ENCODE results near the gene AMZ2.

DNA sequence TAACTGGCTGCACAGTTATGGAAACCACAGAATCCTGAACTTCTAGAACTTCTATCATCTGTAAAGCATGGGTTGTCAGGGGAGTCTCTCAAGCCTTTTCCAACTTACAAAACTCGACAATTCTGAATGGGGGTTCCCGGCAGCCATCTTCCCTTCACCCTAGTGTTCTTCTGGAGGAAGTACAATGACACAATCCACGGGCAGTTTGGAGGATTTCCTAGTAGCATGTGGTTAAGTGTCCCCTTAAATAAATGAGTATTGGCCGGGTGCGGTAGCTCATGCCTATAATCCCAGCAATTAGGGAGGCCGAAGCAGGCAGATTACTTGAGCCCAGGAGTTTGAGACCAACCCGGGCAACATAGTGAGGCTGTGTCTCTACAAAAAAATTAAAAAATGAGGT is 41.0 kb downstream of the AMZ2 start:
- TF ChIP-seq CTCF (IDR thresholded peaks at IDR 0.05), result no peak
- no peak for TF ChIP-seq EP300 (IDR thresholded peaks at IDR 0.05; ENCODE audit: low read depth)
- TF ChIP-seq POLR2A (IDR thresholded peaks at IDR 0.05), result no peak

All from transverse colon (tissue), 3 donors.